Endothelial cell (in vitro differentiated cells): ENCODE results near the gene RFFL. TPM values are rescaled to one million over a fixed set of nuclear protein-coding genes. Genes with fewer than 3 reads are reported as not detected.
A peak's percentile ranks its signal among the peaks of the same experiment; 100 is the strongest.

Experiments
- DNase-seq: peaks from one replicate; pipeline ENCODE4 v3.0.0; 2021; ENCODE audit warnings: low spot score
- H3K27ac Mint-ChIP-seq: one replicate; pipeline ENCODE4 v1.8.0; 2021; ENCODE audit warnings: mixed read lengths, inconsistent platforms; ENCODE audit not compliant: unreplicated experiment
- H3K27me3 Mint-ChIP-seq: one replicate; pipeline ENCODE4 v1.8.0; 2021; ENCODE audit warnings: mild to moderate bottlenecking, moderate library complexity, mixed read lengths, inconsistent platforms; ENCODE audit not compliant: unreplicated experiment
- H3K36me3 Mint-ChIP-seq: one replicate; pipeline ENCODE4 v1.8.0; 2021; ENCODE audit warnings: mild to moderate bottlenecking, low read depth, mixed read lengths, inconsistent platforms; ENCODE audit not compliant: unreplicated experiment
- H3K4me1 Mint-ChIP-seq: one replicate; pipeline ENCODE4 v1.8.0; 2021; ENCODE audit warnings: mild to moderate bottlenecking, mixed read lengths, inconsistent platforms; ENCODE audit not compliant: unreplicated experiment
- H3K4me3 Mint-ChIP-seq: one replicate; pipeline ENCODE4 v1.8.0; 2021; ENCODE audit warnings: mild to moderate bottlenecking, mixed read lengths, inconsistent platforms; ENCODE audit not compliant: unreplicated experiment
- H3K9me3 Mint-ChIP-seq: one replicate; pipeline ENCODE4 v1.8.0; 2021; ENCODE audit warnings: mixed read lengths, inconsistent platforms; ENCODE audit not compliant: unreplicated experiment
- CTCF ChIP-seq: fragments of 200-600 bp; sonication (generic); IDR thresholded peaks from one replicate; pipeline ENCODE4 v1.5.0; 2021; ENCODE audit warnings: antibody characterized with exemption; ENCODE audit not compliant: unreplicated experiment
- total RNA-seq: library from RNA; stranded (reverse); fragmentation: NEBNext Ultra II Directional; extraction: Animal tissue kit (Norgen Biotek cat#: 25700); gene quantifications from one replicate; pipeline ENCODE4 v1.2.1, GENCODE V29; 2021; ENCODE audit not compliant: unreplicated experiment

The RFFL gene
- total RNA-seq, 1 donor from 2014 or later, result 20.6 TPM

DNA sequence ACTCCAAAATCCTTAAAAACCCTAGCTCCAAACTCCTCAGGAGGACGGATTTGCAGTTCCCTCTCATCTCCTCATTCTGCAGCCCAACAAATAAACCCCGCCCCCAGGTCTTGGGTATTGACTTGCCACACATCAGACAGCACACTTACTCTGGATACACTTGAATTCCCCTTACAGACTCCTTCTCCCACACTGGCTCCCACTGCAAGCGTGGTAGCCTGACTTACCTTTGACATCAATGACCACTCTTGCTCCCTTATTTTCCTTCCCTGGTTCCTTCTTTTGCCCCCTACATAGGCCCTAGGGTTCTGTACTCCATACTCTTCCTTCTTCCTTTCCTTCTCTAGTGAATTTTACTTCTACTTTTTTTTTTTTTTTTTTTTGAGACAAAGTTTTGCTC lies 7.5 kb downstream of the RFFL start:
- DNase-seq, result no peak
- Mint-ChIP-seq H3K27me3 (peaks cover 1% of the 10 kb centered on the region), H3K9me3 (no peaks in the 10 kb centered on the region), H3K4me3 (no peak overlapping the region), H3K27ac (no peak overlapping the region), H3K36me3 (no peaks in the 10 kb centered on the region), H3K4me1 (peaks cover 19% of the 10 kb centered on the region)
- TF ChIP-seq CTCF, result no peak

DNA sequence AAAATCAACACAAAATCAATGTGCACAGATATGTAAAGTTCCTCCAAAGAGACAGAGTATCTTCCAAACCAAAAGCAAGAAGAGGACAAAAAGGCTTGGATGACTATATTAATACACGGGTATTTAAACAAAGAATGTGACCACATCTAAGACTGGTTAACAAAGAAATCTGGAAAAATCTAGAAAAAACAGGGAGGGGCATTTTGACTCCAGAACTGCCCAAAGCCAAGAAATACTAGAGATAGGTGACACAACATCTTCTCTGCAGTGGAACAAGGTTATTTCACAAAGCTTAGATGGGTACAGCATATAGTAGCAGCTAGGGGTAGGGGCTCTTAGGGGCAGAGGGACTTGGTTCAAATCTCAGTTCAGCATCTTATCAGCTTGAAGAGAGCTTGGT lies 10.3 kb downstream of the RFFL start:
- no peak for DNase-seq
- Mint-ChIP-seq H3K4me3 (no peak overlapping the region), H3K36me3 (no peaks in the 10 kb centered on the region), H3K4me1 (peaks cover 19% of the 10 kb centered on the region), H3K9me3 (no peaks in the 10 kb centered on the region), H3K27me3 (no peaks in the 10 kb centered on the region), H3K27ac (no peak overlapping the region)
- TF ChIP-seq CTCF, result no peak

DNA sequence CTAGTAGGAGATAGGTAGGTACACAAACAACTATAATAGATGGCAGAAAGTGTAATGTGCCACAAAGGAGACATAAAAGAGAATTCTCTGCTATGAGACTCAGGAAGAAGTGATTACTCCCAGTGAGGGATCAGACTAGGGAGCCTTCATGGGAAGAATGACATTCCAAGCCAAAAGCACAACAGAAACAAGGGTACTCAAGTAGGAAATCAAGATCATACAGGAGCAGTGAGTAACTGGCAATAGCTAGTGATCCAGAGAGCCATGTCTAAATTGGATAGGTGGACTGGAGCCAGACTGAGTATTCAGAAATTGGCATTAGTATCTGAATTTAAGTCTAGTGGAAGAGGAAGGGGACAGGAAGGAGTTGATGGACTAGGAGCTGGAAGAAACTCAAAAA lies 10.7 kb downstream of the RFFL start:
- Mint-ChIP-seq H3K36me3 (no peaks in the 10 kb centered on the region), H3K4me3 (no peak overlapping the region), H3K9me3 (no peaks in the 10 kb centered on the region), H3K4me1 (peaks cover 19% of the 10 kb centered on the region), H3K27ac (no peak overlapping the region), H3K27me3 (no peaks in the 10 kb centered on the region)
- no peak for DNase-seq
- no peak for TF ChIP-seq CTCF

- Mint-ChIP-seq H3K4me3 (no peak overlapping the region), H3K36me3 (no peaks in the 10 kb centered on the region), H3K9me3 (no peaks in the 10 kb centered on the region), H3K27ac (no peak overlapping the region), H3K27me3 (no peaks in the 10 kb centered on the region), H3K4me1 (peaks cover 19% of the 10 kb centered on the region)
- no peak for DNase-seq
- no peak for TF ChIP-seq CTCF
These were observed 11.3 kb downstream of the RFFL start for GRCh38 chr17:35052241-35052610.

GRCh38 chr17:35051579-35052240 lies 11.8 kb downstream of the RFFL start:
- DNase-seq, result no peak
- Mint-ChIP-seq H3K4me3 (no peak overlapping the region), H3K27me3 (peaks cover under 1% of the 10 kb centered on the region), H3K9me3 (no peaks in the 10 kb centered on the region), H3K4me1 (peaks cover 19% of the 10 kb centered on the region), H3K27ac (peak overlapping the region; percentile 74), H3K36me3 (no peaks in the 10 kb centered on the region)
- TF ChIP-seq CTCF, result no peak
